NCI-H748 (cell line): ENCODE results near the gene CABLES1.

ENCODE experiments used
- DNase-seq: peaks from one replicate; lab custom pipeline; 2025; ENCODE audit not compliant: unreplicated experiment; lab: John Stamatoyannopoulos, UW

CABLES1 gene

DNA sequence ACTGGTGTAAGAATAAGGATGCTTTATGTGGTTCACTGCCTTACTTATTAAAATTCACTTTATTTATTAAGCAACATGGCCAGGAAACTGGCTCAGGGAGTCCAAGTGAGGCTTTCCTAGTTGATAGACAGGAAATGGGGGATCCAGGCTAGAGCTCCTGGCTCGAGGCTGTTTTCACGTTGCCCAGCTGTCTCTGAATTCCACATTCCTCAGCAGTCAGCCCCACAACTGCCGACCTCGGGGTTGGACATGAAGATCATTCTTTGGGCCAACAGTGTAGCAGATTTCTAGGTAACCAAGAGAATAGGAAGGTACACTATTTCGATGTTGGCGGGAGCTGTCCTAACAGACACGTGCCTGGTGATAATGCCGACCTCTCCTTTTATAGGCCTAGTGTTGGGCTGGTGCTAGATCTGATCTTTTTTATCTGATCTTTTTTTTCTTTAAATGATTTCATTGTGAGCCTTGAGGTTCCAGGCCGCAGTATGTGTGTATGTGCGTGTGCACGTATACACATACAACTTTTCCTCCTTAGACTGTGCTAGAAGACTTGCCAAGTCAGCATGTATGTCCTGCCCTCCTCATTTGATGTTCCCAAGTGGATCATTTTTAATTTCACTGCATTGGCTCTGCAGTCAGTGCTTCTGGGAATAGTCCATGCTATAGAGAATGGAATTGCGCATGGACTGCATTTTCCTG is 103.5 kb downstream of the CABLES1 start:
- DNase-seq, result no peak

DNA sequence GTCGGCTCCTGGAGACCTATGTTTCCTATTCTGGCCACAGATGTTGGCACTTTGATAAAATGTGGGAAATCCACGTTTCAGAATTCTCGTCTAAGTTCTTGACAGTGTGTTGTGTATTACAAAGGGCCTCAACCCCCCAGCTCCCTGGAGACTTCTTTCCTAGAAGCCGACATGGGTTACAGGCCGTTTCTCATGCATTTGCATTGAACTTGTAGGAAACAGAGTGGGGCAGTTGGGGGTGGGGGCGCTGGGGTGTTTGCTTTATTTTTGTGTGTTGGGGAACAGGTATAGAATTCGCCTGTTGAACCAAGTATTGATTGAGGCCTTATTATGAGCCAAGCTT is 104.0 kb downstream of the CABLES1 start:
- DNase-seq, result no peak

DNA sequence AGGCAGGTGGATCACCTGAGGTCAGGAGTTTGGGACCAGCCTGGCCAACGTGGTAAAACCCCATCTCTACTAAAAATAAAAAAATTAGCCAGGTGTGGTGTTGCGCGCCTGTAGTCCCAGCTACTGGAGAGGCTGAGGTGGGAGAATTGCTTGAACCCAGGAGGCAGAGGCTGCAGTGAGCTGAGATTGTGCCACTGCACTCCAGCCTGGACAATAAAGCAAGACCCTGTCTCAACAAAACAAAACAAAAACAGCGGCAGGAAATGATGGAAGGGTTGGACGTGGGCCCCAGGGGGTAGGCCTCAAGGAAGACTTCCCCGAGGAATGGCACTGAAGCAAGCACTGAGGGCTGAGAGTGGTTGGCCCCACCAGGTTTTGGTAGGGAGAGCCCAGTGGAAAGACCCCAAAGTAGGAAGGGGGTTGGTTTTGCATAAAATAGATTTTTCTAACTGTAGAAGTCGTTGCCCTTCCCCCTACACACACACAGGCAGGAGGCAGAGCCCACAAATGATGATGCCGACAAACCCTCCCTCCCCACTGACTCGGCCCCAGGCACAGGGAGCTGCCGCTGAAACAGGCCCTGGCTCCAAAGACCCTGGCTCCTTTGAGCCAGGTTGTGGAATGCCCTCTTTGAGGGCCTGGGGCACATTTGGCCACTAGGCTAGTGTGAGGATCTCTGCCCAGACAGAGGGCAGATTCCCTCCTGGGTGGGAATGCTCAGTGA is 104.8 kb downstream of the CABLES1 start:
- no peak for DNase-seq

DNA sequence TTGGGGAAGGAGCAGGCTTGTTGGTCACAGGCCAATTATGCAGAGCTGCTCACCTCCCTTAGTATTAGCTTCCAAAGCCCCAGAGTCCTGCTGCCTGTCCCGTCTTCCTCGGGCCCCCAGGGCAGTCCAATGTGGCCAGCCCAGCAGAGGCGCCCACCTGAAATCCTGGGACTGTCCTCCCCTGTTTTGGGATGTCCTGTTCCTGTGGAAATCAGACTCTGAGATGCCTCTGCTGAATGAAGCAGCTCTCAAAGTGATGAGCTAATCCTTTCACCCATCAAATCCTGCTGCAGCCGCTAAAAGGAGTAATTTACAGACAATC is 105.3 kb downstream of the CABLES1 start:
- no peak for DNase-seq

DNA sequence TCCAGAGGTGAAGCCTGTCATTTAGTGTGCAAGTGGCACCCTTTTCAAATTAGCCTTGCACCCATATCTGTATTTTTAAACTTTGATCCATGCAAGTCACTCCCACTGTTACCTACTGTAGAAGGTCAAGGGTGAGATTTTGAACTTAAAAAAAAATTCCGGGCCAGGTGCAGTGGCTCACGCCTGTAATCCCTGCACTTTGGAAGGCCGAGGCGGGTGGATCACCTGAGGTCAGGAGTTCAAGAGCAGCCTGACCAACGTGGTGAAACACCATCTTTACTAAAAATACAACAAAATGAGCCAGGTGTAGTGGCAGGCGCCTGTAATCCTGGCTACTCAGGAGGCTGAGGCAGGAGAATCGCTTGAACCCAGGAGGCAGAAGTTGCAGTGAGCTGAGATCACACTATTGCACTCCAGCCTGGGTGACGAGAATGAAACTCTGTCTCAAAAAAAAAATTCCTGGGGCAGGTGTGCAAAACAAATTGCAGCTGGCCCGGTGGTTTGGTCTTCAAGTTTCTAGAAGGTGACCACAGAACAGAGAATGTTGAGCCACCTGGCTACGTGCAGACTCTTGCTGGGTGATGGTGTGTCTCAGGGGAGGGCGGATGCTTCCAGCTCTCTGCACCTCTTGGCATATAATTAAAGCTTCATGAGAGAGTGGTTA is 106.7 kb downstream of the CABLES1 start:
- peak; percentile 28 for DNase-seq

DNA sequence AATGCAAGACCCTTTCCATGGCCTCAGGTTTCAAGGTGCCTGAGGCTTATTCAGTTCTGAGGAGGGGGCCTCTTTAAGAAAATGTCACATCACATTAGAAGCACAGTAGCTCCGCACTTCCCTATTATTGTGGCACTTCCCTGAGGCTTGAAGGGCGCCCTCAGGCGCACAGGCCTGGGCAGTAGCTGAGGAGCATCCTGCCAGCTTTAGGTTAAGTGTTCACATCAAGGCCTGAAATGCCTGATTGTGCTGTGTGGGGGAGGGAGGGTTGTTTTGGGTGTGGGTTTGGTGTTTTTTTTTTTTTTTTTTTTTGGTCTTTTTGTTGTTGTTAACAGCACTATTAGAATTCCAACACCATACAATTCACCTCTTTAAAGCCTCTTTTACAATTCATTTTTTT is 107.9 kb downstream of the CABLES1 start:
- no peak for DNase-seq

DNA sequence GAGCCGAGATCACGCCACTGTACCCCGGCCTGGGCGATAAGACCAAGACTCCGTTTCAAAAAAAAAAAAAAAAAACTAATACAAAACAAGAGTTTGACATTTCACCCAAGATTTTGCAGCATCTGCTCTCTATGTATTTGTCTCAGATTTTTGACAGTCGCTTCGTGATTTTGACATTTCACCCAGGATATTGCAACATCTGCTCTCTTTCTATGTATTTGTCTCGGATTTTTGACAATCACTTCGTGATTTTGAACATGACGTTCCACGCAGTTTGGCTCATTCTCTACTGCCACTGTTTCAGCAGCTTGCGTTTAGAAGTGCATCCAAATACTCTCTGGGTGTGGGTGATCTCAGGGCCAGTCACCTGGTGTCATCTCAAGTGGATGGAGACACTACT is 108.5 kb downstream of the CABLES1 start:
- DNase-seq, result no peak

DNA sequence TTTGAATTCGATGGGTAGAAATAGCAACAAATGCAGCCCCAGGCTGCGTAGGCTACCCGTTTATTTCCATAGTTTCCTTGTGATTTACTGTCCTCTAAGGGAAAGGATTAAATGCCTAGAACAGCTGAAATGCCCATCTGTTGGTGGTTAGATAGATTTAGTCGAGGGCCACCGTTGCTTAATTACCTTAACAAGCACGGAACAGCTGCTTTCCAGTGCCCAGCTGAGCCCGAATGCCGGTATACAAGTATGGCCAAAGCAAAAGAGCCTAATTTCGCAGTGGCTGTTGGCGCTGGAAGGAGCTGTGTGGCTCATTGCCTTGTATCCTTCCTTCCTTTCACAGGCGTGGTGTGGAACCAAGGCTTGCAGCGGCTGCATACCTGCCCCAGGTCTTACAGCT is 109.1 kb downstream of the CABLES1 start:
- DNase-seq, result no peak

DNA sequence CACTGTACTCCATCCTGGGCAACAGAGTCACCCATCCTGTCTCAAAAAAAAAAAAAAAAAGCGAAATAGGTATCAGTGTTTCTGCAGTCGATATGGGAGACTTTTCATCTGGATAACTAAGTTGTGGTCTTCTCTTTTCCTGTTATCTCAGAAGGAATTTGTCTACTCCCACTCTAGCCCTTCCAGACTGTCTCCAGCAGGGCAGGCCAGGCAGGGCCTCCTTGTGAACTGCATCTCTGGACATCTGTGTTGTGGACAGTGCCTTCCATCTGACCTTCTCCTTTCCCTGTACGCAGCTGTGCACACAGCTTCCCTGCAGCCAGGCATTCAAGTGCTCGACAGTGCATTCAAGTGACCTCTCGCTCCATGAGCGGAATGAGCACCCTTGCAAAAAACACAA is 110.2 kb downstream of the CABLES1 start:
- no peak for DNase-seq

DNA sequence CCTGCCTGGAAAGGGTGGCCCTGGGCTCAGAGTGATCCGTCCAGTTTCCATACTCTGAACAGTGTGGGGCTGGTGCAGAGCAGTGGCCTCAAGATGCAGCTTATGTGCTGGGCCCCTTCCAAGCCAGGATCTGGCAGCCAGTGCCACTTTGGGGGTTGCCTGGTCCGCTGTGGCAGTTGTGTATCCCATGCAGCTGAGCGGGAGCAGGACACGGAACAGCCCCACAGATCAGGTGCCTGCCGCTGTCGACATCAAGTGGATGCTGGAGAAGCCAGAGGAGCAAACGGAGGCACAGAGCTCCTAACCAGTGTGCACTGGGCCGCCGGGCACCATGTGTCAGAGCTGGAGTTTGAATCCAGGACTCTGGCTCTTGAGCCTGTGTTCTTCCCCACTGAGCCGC is 112.0 kb downstream of the CABLES1 start:
- DNase-seq, result no peak

DNA sequence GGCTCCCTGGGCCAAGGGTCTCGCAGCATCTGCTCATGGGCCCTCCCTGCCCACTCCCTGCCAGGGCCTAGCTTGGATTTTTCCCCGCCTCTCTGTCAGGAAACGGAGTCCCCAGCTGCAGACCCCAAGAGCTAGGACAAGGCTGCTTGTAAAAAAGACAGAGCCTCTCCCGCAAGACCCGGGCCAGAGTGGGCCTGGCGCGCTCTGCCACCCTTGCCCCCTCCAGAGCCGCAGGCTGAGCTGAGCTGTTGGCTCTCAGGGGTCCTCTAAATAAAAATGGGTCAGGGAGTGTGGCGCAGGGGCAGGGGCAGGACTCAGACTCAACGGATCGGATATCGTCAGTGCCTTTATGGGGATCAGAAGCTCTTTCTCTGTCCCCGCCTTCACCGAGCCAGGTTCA is 112.6 kb downstream of the CABLES1 start:
- no peak for DNase-seq

DNA sequence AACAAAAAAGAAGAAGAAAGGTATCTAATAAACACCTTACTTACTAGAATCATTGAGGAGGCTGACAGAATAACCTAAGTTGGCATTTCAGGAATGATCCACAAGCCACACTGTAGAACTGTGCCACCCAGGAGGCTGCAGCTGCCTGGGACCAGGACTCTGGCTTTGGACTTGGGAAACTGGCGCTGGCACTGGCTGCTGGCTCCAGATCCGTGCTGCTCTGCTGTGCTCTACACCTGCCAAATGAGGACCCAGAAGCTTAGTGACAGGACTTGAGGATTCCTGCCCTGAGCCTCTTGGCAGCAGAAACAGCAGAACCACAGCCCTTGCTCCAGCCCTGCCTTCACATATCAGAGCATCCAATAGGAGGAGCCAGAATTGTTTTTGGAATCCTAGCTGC is 113.5 kb downstream of the CABLES1 start:
- DNase-seq, result no peak

DNA sequence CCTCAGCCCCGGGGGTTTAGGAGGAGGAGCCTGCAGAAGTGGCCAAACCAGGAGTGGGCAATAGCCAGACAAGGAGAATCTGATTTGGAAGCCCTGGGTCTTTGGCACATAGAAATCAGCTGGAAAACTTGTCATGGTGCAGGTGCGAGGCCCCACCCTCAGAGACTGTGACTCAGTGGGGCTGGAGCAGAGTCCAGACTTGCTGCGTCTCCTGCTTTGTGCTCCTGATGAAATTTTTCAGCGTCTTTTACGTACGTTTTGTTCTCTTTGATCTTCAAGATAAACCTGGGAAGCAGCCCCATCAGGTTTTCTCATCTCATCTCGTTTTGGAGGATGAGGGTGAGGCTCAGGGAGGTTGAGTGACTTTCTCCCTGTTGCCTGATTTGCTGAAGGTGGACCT is 114.1 kb downstream of the CABLES1 start:
- DNase-seq, result no peak

DNA sequence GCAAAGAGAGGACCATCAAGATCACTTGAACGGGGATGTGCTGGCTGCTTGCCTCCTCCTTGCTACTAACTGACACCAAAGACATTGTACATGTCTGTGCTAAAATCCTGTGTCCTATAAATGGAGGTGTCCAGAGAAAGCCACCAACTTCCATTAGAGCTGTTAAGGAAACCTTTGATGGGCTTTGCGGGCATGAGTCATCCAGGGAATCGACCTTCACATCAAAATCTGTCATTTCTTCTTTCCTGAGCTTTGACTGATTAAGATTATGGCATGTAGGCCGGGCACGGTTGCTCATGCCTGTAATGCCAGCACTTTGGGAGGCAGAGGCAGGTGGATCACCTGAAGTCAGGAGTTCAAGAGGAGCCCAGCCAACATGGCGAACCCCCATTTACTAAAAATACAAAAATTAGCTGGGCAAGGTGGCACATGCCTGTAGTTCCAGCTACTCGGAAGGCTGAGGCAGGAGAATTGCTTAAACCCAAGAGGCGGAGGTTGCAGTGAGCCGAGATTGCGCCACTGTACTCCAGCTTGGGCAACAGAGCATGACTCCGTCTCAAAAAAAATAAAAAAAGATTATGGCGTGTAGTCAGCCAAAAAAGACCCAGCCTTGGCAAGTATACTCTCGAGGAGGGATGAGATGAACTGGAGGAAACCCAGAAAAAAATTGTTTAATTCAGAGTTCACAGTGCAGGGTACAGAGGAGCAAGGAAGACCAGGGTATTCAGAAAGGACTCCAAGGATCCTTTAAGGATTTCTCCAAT is 115.8 kb downstream of the CABLES1 start:
- no peak for DNase-seq

DNA sequence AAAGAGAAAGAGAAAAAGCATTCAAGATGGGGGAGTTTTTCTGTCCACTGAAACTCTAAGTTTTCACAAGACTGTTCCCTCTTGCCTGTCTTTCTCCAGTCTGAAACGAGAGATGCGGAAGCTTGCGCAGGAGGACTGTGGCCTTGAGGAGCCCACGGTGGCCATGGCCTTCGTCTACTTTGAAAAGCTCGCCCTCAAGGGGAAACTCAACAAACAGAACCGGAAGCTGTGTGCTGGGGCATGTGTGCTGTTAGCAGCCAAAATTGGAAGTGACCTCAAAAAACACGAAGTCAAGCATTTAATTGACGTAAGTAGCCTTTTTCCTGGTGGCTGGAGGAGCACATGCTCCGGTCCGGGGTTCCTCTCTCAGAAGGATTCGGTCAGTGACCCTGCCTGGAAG is 118.3 kb downstream of the CABLES1 start:
- DNase-seq, result no peak

DNA sequence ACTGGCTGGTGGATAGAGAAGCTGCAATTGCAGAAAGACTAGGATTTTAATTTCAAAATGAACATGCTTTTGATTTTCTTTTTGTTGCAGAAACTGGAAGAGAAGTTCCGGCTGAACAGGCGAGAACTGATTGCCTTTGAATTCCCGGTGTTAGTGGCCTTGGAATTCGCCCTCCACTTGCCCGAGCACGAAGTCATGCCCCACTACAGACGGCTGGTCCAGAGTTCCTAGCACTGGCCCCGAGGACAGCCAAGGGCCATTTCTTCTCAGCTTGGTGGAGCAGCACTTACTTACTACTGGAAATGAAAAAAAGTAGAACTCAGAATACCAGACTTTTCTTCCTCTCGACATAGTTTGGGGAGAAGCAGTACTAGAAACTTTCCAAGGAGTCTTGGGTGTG is 121.9 kb downstream of the CABLES1 start:
- no peak for DNase-seq

DNA sequence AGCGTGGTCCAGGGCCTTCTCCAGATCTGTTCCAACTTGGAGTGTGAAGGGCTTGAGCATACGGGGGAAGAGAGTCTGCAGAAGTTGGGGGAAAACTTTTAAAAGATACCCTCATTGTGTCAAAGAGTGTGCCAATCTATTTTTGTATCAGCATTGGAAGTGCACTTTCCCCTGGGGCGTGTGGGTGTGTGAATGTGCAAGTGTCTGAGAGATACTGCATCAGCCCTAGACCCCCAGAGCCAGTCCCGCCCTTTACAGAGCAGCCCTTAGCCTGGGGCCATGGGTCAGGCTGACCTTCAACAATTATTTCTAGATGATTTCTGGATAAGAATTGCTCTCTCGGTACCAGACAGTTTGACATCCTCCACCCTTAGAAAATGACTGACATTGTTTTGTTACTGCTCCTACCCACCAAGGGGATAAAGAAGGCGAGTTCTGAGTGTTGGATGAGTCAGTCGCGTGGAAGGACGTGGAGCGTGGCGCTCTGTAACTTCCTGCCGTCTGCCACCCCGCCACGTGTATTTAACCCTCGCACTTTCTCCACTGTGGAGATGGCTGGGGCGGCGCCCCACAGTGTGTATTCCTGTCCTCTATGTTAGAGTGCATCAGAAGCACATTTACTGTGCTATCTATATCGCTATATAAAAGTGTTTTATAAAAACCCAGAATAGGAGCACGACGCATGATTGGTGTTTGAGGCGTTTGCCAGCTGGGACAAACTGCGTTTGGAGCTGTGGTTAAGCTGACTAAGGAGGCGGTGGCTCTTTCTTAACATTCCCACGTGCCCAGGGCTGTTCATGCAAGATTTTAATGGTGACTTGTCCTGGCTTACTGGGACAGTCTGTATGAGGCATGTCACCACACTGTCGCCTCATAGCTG is 122.6 kb downstream of the CABLES1 start:
- no peak for DNase-seq

DNA sequence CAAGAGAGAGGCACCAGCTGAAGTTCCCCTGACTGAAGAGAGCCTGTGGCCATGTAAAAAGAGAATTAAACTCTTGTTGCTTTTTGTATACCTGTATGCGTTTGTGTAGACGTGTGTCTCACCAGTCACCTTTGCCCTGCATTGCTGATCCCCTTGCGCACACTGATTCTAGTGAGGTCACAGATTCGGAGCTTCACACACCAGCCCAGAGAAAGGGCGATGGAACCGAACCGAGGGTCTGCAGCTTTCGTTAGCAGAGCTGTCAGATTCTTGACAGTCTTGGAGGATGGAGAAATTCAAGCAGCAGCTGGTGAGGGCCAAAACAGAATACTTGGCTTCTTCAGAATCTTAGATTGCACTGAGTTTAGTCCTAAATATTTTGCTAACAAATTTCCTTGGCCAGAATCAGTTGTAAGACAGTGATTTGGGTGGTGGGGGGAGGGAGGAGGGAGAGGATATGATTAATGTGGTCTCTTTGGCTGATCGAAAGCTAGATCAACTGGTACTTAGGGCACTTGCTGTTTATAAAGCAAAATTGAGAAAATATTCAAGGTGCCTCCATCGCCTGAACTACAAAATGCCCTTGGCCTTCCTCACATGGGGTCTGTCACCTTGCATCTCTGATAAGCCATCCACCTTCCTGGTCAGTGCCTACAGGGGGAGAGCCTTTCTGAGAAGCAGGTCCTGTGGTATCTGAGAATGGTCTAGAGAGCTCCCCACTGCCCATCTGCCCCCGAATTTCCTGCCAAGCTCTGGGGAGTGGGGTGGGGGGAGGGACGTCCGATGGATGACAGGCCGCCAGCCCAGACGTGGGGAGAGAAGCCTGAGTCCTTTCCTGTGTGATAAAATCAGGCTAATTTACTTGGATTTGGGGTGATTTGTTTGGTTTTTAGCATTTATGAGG is 123.5 kb downstream of the CABLES1 start:
- DNase-seq, result no peak

DNA sequence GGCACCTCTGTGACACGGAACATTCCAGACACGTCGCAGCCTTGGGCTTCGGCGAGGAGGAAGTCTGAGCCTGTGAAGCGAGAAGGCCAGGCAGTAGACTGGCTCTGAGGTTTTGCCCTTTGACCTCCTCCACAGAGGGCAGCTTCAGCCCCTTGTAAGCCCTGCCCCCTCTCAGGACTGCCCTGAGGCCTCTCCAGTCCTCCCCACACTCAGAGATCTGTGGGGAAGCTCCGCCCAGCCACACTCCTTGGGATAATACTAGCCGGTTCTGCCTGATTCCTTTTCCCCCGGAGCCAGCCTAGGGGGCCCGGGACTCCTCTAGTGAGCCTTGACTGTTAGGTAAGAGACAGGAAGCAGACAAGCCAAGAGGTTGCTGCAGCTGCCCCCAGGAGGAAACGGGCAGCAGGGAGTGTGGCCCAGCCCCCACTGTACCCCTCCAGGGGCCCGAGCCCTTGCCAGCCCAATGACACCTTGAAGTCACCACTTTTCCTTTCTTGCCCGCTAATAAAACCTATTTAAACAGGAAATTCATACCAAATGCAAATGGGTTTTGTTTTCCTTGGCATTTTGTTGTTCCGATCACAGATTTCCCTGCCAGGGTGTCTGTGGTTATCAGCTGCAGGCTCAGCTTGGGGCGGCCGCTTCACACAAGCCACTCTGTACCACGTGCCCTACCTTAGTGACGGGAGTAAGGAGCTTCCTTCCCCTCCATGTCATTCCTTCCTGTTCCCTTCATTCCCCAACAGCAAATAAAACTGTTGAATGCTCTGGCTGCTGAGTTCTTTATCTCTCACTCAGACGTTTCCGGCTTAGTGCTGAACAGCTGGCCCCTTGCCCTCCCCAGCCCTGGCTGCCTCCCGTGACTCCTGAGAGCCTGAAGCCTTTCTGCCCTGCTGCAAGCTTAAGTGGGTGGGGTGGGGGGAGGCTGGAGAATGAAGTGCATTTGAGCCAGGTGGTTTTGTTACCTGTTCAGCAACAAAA is 124.7 kb downstream of the CABLES1 start:
- peak; percentile 25 for DNase-seq
